SK-N-MC (cell line): Measurements from ENCODE around the gene ELN.

ENCODE experiments used
- EZH2 ChIP-seq: fragments of 200-600 bp; sonication (generic); IDR thresholded peaks from one replicate; pipeline ENCODE4 v1.6.1; 2017; ENCODE audit warnings: antibody characterized with exemption
- FOXP2 ChIP-seq: optimal IDR thresholded peaks from 2 replicates; pipeline ENCODE3; 2011; ENCODE audit warnings: mild to moderate bottlenecking, moderate library complexity; ENCODE audit not compliant: insufficient read depth; ENCODE audit errors: extremely low read length, control extremely low read depth
- POLR2AphosphoS5 ChIP-seq: IDR thresholded peaks from 2 replicates; pipeline ENCODE4 v1.6.1; 2012; ENCODE audit warnings: mild to moderate bottlenecking, low read depth, low read length, borderline replicate concordance

- TF ChIP-seq POLR2AphosphoS5 (no peak), EZH2 (no peak), FOXP2 (no peak)
Observed at GRCh38 chr7:74018246-74018895, 9.6 kb upstream of the ELN start.
